Measurements from ENCODE around the gene ANKRD23.

GRCh38 chr2:96842600-96842999, 1.2 kb downstream of the ANKRD23 start:
- TF ChIP-seq CTCF (IDR thresholded peaks at IDR 0.05) (no peak), POLR2AphosphoS5 (IDR thresholded peaks at IDR 0.05; ENCODE audit: insufficient read depth in 1 of 2, low read depth in 1 of 2) (no peak), POLR2A (IDR thresholded peaks at IDR 0.05) (no peak)

Measured in vagina (tissue), 2 donors.